ENCODE measurements around the gene PSMB7.

The PSMB7 gene

DNA sequence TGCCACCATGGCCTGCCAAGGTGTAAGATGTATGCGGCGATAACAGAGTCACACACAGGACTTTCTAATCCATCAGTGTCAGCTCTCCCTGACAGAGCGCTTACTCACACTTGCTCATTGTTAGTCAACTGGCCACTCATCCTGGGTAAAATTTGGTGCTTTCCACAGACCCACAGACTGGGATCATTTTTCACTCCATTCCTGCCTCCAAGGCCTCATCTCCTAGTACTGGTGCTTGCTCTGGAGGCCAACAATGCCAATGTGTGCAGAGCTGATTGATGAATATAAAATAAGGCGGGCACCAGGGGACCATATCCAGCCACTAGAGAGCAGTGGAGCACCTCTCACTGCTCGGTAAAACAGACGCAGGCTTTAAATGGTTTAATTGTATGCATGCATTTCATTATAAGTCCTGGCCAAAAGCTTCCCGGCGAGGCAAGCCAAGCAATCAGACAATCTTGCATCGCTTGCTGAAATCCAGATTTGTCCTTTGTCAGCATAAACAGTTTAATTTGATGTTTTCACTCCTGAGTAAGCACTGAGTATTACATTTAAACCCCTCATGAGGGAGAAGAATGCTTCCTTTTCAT lies 22.3 kb downstream of the PSMB7 start:
- DNase-seq (ENCODE audit: low read depth) = peak; percentile 76
- TF ChIP-seq CTCF (IDR thresholded peaks at IDR 0.05; ENCODE audit: control insufficient read depth, insufficient read depth, low read depth, low read length, missing control alignments) = peak; percentile 59
- H3K4me3 ChIP-seq (ENCODE audit: control insufficient read depth, low read depth, low read length) = no peak overlapping the region

DNA sequence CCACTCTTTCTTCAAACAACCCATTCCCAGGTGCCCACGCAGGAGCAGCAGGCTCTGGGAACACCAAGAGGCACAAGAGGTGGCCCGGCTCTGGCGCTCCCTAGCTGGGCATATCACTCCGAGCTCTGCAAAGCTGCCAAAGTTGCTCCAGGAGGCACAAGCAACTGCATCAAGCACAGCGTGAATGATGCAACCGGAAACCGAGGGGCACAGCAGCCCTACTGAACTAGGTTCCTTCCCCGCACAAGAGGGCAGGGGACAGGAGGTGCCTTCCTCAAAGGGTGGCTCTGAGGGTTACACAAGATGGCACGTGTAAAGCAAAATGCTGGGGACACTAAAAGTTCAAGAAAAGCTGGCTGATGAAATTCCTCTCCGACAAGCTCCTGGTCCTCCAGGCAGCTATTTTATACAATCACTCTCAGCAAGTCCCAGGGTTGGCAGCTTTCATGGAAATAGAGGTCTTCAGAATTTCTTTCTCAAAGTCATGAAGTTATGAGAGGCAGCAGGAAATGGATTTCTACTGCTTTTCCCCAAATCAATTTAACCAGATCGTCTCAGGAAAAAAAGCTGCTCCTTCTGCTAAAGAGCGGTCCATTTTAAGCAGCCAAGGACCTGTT lies 22.9 kb downstream of the PSMB7 start:
- TF ChIP-seq CTCF (IDR thresholded peaks at IDR 0.05; ENCODE audit: control insufficient read depth, insufficient read depth, low read depth, low read length, missing control alignments) = no peak
- no peak for DNase-seq (ENCODE audit: low read depth)
- H3K4me3 ChIP-seq (ENCODE audit: control insufficient read depth, low read depth, low read length) = no peak overlapping the region

- DNase-seq (ENCODE audit: low read depth) = no peak
- H3K4me3 ChIP-seq (ENCODE audit: control insufficient read depth, low read depth, low read length) = no peak overlapping the region
- no peak for TF ChIP-seq CTCF (IDR thresholded peaks at IDR 0.05; ENCODE audit: control insufficient read depth, insufficient read depth, low read depth, low read length, missing control alignments)
Measured at GRCh38 chr9:124390794-124391658, 24.2 kb downstream of the PSMB7 start.

DNA sequence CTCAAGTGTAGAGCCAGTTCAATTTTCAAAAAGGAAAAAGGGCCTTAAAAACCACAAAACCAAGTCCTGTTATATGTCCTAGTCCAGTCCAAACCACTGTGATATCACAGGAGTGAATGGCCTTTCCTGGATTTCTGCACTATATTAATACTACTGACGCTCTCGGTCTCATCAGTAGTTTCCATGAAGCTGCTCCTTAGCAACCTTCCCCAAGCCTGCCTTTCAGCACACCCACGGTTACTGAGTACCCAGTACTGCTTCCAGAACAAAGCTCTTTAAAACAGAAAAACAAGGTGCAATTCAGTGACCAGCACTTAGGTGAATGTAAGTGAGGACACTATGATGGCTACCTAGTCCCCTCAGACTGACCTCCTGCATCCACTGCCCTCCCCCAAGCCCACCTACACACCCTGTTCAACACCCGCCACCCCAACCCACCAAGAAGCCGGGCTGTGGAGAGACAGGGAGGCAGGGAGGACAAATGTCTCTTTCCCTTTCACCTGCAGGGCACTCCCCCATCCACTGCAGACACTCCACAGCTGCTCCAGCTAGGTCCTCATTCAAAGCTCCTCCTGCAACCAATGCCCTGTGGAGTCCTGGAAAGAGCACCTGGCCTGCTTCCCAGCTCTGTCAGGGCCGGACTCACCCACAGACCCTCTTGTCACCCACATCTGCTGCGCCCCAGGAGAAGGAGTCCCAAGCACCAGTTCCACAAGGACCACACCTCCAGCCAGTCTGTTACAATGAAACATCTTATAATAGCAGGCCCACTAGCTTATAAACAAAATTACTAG lies 25.9 kb downstream of the PSMB7 start:
- DNase-seq (ENCODE audit: low read depth) = no peak
- TF ChIP-seq CTCF (IDR thresholded peaks at IDR 0.05; ENCODE audit: control insufficient read depth, insufficient read depth, low read depth, low read length, missing control alignments) = no peak
- H3K4me3 ChIP-seq (ENCODE audit: control insufficient read depth, low read depth, low read length) = no peak overlapping the region

DNA sequence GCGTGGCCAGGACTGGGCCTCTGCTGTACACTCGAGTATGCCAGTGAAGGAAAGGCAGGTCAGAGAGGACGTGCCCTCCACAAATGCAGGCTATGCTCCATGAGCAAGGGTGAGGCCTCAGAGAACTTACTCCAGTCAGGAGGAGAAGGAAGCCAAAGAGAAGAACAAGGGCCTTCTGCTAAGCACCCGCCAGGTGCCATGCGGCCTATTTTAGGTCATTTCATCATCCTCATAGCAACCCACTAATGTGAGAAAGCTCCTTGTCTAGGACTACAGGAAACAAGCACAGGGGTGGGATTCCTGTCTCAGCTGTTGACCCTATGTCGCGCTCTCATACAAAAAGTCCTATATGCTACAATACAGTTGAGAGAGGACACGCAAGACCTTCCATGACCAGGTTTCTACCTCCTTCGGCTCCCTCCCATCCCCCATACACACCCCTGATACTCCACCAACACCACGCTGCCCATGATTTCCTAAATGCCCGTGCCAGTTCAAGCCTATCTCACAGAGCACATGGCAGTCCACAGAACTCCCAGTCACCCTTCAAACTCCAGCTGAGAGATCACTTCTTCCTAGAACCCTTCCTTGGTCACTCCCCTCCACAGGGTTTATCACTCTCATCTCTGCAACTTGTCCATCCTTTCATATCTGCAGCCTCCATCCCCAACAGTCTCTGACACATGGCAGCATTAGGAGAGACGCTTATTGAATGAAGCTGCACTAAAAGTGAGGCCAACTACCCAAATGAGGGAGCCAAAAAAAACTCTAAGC lies 26.8 kb downstream of the PSMB7 start:
- no peak overlapping the region for H3K4me3 ChIP-seq (ENCODE audit: control insufficient read depth, low read depth, low read length)
- DNase-seq (ENCODE audit: low read depth) = no peak
- TF ChIP-seq CTCF (IDR thresholded peaks at IDR 0.05; ENCODE audit: control insufficient read depth, insufficient read depth, low read depth, low read length, missing control alignments) = no peak
